AG20443 (cell line): ENCODE data around the gene MSMO1.
A peak's percentile ranks its signal among the peaks of the same experiment; 100 is the strongest.

ENCODE experiments used
- DNase-seq: peaks from one replicate; pipeline ENCODE4 v3.0.0; 2012; ENCODE audit warnings: low spot score, mixed read lengths

Gene MSMO1

DNA sequence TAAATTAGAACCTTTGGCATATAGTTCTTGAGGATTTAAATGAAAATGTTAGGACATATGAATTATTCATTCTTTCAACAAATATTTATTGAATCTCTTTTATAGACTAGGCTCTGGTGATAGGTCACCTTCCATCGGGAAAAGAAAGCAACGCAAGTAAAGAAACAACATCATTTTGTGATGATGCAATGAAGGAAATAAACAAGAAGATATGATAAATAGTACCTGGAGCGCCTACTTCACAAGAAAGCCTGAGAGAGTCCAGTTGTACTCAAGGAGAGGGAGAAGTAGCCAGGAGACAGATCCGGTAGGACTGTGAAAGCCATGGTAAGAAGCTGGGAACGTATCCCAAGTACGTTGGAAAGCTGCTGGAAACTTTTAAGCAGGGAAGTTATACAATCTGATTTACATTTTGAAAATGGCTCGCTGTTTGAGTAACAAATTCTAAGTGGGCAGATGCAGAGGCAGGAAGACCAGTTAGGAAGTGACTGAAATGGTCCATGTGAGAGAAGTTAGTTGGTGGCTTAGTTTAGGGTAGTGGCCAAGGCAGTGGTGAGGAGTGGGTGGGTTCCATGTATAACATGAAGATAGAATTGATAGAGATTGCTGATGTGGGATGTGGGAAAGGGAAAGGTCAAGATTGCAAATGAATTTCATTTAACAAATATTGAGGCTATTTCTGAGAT, 33.7 kb downstream of the MSMO1 start:
- DNase-seq, result no peak

DNA sequence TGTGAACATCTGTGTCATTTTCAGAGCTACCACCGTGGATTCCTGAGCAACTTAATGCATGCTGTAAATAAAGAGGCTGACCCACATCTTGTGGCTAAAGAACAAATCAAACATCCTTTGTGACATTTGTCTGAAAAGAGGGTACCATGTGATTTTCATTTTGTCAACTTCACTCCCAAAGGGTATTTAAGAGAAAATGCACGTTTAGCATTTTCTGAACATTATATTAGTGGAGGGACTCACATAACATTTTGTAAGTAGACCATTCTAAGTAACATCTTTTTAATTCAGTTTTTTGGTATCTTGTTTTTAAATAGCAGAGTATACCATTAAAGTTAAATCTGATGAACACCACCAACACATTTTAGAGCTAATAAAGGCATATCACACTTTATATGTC, 34.3 kb downstream of the MSMO1 start:
- DNase-seq, result no peak

DNA sequence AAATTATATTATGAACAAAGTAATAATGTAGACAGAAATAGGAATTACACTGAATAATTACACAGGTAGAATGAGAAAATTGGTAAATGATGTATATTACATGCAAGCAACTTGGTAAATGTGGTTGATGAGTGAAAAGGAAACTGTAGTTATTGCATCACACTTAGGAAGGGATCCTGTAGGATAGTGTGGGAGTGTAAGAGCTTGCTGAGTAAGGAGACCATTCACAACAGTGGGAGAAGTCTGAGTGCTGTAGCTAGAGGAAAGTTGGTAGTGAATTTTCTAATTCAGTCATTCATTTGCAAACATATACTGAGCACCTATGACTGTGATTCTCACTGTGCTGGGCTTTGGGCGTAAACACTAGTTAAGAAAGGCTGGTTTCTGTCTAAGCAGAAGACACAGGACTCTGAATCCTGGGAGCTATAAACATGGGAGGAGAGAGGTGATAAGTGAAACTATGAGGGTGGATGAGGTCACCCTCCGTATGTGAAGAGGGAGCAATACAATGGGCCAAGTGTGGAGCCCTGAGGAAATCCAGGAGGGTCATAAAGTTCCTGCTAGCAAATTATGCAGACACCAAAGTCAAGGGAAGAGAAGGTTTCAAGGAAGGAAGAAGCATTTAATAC, 37.1 kb downstream of the MSMO1 start:
- DNase-seq, result no peak

DNA sequence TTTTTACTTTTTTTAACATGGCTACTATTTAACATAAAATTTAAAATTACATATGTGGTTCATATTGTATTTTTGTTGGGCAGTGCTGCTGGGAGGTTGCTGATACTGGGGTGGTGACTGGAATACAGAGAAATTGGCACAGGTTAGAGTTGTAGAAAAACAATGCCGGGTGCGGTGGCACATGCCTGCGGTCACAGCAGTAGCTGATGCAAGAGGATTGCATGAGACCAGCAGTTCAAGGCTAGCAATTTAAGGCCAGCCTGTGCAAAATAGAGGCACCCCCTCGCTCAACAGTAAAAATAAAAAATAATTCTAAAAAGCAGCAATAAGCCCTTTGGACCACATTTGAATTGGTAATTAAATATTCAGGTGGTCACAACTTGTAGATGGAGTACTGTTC, 39.6 kb downstream of the MSMO1 start:
- DNase-seq, result peak; percentile 45

DNA sequence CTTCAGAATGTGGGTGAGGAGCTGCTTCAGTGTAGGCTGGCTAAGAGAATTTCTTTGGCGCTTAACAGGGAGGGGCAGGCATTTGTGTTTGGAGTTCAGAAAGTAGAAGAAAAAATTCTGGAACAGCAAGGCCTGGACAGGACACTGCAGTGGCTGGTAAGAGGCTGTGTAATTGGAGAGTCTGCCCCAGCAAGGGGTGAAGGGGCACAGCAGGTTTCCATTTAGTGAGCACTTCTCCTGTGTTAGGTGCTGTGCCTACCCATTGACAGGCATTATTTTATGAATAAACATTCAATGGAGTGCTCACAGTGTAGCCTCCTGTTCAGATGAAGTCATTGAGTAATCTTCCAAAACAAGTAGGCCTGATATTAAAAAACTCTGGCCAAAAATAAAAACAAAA, 40.6 kb downstream of the MSMO1 start:
- no peak for DNase-seq

DNA sequence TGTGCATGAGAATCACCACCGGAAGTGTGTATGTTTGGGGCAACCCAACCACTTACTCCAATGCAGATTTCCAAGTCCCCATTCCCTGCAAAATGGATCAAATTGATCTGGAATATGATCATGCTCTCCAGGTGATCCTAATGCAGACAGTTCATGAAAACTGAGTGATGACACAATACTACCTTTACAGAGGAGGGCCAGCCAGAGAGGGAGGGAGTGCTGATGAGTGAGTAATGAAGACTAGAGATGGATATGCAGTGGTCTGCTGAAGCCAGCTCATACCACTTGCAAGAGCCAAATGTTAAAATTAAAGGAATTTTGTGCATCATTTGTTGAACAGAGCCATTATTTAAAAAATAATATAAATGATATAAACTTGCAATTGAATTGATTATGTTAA, 41.1 kb downstream of the MSMO1 start:
- DNase-seq, result no peak

DNA sequence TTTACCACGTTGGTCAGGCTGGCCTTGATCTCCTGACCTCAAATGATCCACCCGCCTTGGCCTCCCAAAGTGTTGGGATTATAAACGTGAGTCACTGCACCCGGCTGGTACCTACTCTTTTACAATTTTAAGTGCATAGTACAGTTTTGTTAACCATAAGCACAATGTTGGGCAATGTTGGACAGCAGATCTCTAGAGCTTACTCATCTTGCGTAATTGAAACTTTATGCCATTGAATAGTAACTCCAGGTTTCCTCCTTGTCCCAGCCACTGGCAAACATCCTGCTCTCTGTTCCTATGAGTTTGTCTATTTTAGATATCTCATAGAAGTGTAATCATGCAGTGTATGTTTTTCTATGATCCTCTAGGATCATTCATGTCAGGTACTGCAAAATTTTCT, 42.1 kb downstream of the MSMO1 start:
- no peak for DNase-seq

DNA sequence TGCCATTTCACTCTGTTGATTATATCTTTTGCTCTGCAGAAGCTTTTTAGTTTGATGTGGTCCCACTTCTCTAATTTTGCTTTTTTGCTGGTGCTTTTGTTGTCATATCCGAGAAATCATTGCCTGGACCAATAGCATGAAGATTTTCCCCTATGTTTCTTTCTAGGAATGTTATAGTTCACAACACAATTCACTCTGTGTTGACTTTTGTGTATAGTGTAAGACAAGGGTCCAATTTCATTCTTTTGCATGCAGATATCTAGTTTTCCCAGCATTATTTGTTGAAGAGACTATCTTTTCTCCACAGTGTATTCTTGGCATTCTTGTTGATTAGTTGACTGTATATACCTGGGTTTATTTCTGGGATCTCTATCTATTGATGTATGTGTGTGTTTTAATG, 43.1 kb downstream of the MSMO1 start:
- no peak for DNase-seq

DNA sequence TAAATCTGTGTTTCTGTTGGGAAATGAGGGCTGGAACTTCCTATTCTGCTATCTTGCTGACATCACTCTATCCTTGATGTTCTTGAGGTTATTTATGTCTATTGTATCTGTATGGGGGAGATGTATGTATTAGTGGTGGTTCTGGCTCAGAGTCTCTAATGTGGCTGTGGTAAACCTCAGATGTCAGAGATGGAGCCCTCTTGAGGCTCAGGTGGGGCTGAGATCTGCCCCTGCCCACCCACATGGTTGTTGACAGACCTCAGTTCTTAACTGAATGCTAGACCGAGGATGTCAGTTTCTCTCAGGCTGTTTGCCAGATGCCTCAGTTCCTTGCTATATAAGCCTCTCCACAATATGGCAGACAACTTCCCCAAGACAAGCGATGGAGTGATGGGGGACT, 48.0 kb downstream of the MSMO1 start:
- no peak for DNase-seq

DNA sequence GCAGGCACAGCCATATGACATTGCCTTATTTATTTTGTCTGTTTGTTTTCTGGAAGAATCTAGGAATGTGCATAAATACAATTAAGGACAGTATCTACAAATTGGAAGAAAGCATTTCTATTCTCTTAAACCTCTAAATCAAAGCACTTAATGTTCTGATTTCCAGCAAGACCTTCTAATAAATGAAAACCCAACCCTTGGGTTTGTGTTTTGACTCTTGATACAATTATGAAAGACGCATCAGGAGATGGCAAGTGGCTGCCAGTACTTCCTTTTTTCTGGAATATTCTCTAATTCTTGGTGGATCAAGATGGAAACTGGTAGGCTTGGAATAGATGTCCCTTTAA, 50.9 kb downstream of the MSMO1 start:
- DNase-seq, result no peak

DNA sequence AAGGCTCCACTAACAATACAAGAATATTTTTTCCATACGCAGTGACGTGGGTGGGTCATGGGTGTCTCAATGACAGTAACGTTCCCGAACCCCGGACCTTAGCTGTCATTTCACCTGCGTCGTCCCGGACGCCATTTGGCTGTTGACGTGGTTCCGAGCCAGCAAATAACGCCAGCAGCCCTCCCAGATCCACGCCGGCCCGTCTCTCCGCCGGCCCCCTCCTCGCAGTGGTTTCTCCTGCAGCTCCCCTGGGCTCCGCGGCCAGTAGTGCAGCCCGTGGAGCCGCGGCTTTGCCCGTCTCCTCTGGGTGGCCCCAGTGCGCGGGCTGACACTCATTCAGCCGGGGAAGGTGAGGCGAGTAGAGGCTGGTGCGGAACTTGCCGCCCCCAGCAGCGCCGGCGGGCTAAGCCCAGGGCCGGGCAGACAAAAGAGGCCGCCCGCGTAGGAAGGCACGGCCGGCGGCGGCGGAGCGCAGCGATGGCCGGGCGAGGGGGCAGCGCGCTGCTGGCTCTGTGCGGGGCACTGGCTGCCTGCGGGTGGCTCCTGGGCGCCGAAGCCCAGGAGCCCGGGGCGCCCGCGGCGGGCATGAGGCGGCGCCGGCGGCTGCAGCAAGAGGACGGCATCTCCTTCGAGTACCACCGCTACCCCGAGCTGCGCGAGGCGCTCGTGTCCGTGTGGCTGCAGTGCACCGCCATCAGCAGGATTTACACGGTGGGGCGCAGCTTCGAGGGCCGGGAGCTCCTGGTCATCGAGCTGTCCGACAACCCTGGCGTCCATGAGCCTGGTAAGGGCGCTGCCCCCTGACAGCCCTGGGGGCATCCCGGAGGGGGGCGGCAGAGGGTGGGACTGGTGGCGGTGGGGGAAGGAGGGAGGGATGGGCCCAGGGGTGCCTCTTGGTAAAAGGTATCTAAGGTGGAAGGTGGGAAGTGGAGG, 51.5 kb downstream of the MSMO1 start, which contains the start of gene CPE:
Gene CPE, plus strand, starts transcription at position 264 of the 933 bp plus-strand sequence. Its CDS starts 214 bp downstream, at position 478.
- peak; percentile 92 for DNase-seq

DNA sequence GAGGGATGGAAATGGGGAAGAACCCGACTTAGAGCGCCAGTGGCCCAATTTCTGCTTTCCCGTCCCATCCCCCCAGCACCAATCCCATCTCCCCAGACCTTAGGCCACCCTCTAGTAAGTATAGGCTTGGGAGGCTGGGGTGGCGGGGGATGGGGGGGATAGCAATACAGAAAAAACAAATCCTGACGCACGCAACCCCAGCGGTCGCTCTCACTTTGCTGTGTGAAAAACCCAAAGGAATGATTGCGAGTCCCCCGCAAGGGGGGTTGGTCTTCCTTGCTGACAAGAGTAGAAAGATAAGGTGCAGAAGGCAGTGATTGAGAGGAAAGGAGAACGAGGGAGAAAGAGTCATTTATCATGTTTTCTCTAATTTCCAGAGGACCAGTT, 52.2 kb downstream of the MSMO1 start:
- DNase-seq, result no peak

DNA sequence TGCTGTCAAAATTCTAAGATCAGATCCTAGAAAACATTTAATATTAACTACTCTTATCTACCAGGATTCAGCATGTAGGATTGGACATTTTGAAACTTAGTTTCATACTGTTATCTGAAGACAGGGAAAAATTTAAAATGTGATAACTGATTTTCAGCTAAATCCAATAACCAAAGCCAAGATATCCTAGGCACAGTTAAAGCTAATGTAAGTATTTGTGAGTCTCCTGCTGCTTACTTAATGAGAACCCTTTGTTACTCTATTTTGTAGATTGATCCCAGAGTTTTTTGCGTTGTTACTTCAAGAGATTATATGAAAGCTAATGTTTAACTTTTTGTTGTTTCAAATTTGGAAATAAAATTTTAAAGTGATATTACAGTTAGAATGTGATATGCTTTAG, 53.3 kb downstream of the MSMO1 start:
- DNase-seq, result no peak

DNA sequence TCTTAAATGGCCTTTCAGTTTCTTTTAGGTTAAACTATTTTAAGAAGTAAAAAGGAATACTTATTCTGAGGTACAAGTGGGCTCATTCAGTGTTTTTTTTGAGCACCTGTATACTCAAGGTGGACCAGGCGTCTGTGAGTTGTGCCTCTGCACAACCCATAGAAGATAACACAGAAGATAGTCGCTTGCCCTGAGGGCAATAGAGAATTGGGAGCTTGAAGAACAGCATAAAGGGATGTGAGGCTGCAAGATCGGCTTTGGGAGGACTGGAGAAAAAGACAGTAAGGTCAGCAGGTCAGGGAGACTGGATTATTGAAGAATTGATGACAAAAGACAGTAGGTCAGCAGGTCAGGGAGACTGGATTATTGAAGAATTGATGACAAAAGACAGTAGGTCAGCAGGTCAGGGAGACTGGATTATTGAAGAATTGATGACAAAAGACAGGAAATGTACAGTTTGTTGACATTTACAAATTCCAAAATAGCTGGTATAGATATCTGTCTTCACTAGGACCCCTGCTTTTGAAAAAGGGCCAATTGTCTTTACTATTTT, 54.4 kb downstream of the MSMO1 start:
- DNase-seq, result no peak

DNA sequence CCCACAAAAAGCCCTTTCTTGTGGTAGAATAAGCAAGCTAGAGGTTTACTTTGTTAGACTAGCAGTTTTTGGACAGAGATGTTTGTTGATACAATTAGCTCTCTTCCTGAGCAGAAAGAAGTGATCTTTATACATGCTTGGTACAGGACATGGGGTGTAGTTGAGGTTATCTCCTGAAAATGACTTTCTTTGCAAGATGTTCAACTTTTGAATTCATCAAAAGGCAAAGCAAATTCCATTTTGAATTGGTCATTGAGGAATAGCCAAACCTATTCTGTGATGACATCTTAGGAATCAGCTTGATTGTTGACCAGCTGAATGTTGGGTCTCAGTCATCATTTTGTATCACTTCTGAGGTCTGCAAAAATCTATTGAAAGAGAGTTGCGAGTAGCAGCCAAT, 55.2 kb downstream of the MSMO1 start:
- DNase-seq, result no peak

DNA sequence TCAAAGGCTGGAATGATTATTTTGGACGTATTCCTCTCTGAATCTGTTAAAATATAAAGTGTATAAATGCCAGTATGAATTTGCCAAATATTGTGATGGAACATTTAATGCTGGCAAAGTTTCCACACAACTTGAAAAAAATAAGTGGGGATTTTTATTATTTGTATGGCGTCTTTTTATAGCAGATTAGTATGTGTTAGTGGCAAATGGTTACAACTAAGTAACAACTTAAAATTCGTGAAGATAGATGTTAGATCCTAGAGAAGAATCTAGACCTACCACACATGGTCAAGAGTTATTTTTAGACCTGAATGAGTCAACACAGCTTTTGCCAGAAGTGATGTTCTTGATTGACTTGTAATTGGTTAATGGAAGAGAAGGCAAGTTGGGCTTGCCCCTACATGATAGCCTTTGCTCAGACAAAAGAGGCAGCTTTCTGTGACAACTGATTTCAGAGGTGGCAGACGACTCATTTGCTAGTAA, 56.2 kb downstream of the MSMO1 start:
- no peak for DNase-seq

DNA sequence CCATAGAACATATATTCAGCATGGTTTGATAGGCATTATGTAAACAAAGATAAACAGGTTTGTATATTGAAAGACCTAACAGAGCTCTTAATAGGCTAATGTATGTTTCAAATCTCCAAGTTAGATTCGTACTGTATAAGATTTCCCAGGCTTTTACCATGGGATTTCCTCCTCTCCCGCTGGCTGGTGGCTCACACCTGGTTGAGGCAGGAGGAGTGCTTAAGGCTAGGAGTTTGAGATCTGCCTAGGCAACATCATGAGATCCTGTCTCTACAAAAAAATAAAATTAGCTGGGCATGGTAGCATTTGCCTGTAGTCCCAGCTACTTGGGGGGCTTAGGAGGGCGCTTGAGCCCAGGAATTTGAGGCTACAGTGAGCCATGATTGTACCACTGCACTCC, 56.7 kb downstream of the MSMO1 start:
- no peak for DNase-seq

DNA sequence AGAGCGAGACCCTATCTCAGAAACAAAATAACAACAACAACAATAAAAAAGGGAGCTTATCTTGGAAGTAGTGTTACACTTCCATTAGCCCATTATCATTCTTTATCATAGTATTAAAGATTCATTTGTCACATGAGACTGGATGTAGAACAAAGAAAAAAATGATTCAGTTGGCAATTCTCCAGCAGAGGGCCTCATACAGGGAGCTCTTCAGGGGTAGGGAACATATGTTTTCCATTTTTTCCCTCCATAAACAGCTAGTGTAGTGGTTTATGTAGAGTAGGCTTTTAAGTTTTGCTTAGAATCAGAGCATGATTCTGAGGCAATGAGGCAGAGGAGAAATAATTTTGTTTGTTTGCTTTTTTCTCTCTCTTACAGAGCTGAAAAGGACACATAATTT, 57.1 kb downstream of the MSMO1 start:
- no peak for DNase-seq

DNA sequence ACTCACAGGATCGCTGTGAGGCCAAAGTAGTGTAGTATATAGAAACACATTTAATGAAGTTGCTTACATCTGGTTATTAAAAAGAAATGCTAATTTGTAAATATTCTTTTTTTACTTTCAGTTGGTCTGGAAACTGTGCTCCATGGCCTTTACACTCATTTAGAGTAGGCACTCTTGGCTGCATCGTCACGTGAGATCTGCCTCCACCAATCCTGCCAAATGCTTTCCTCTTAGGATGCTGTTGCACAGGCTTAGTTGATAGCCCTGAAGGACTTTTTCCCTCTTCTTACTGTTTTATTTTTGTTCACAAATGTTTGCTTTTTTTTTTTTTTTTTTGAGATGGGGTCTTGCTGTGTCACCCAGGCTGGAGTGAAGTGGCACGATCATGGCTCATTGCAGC, 57.7 kb downstream of the MSMO1 start:
- DNase-seq, result no peak

DNA sequence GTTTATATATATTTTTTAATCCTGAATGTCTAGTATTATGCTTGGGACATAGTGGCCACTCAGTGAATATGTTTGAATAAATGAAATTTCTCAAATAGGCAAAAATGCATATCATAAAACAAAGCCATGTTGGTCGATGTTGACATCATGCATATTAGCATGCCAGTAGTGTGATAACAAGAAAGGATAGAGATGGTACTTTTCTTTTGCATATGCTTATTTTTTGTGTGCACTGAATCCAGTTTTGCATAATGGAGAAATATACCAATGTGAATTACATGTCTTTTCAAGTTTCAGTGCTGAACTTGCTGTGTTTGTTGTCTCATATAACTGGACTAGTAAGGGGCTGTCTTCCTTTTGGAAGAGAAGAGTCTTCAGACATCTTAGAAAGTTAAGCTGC, 58.9 kb downstream of the MSMO1 start:
- no peak for DNase-seq

DNA sequence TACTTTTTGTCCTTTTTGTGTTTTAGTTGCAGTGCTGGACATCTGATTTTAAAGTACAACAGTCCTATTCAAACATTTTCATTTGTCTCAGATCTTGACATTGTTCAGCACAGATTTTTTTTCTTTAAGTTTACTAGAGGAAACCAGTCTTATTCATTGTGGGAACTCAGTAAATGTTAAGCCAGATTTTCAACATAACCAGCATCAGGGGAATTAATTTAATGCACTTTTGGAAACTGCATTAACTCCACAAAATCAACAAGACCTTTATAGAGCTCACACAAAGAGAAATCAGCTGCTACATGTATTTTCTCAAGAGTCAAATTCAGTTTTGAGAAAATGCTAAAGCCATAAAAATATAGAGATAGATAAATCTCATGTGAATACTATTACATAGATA, 61.3 kb downstream of the MSMO1 start:
- no peak for DNase-seq
